K562 (cell line): ENCODE data around the gene ZNF83. TPM values are rescaled to one million over a fixed set of nuclear protein-coding genes. Genes with fewer than 3 reads are reported as not detected.
A peak's percentile ranks its signal among the peaks of the same experiment; 100 is the strongest.

ENCODE experiments used
- ATAC-seq: fragments of 200-7000 bp; cut with Tn5 transposase; 3 replicates; pipeline ENCODE4 v1.9.1; 2020; ENCODE audit warnings: moderate library complexity
- BruUV-seq: library from RNA; stranded (reverse); fragments of 400-500 nt; replicated peaks from 2 replicates; lab custom pipeline; 2021; lab: Mats Ljungman, UMichigan
- CTCF ChIA-PET: fragments of 300-600 bp; formaldehyde crosslinking; extraction: SDS; loops from one replicate; lab custom pipeline; 2021; ENCODE audit warnings: low intra/inter-chr PET ratio; lab: Yijun Ruan, JAX
- POLR2A ChIA-PET: fragments of 300-600, 350-650 bp; sonication (Branson Sonifier 250); formaldehyde crosslinking; extraction: SDS; loops from one replicate; lab custom pipeline; 2021; ENCODE audit warnings: antibody characterized with exemption, inconsistent platforms; lab: Yijun Ruan, JAX
- DNase-seq, 4 experiments: peaks; one replicate each; pipeline versions ENCODE4 v3.0.0 to v3.0.0-alpha.2; 2011 to 2018; ENCODE audit warnings: low spot score in 3 of 4, mixed read lengths in 3 of 4; ENCODE audit errors: extremely low read depth in 1 of 4
- FAIRE-seq: peaks from 2 replicates; lab custom pipeline; 2011; peaks lifted over from hg19 to GRCh38; lab: Jason Lieb, UNC
- H2AFZ ChIP-seq: 2 replicates; pipeline ENCODE4 v1.6.0; 2011; ENCODE audit warnings: low read depth, low read length, control low read depth, inconsistent platforms
- H3K27ac ChIP-seq: fragments of 200-600 bp; 3 replicates; pipeline ENCODE4 v1.8.0; 2011; ENCODE audit warnings: low read depth, mild to moderate bottlenecking, control low read depth, inconsistent platforms, low read length, moderate library complexity, mixed read lengths; ENCODE audit errors: extremely low read depth
- H3K27me3 ChIP-seq, 2 experiments: fragments of 300-600 bp in 1 of 2; 2 replicates in 1 of 2; 3 replicates in 1 of 2; pipeline versions ENCODE4 v1.6.0 to v1.8.0; 2011; ENCODE audit warnings: inconsistent platforms in 2 of 2, low read length in 2 of 2, mild to moderate bottlenecking in 1 of 2, mixed read lengths in 1 of 2, moderate library complexity in 1 of 2; ENCODE audit not compliant: control insufficient read depth in 2 of 2, insufficient read depth in 2 of 2
- H3K36me3 ChIP-seq: fragments of 300-600 bp; 3 replicates; pipeline ENCODE4 v1.8.0; 2011; ENCODE audit warnings: mild to moderate bottlenecking, low read length, inconsistent platforms; ENCODE audit not compliant: control insufficient read depth, insufficient read depth
- H3K4me1 ChIP-seq, 2 experiments: fragments of 200-600 bp in 1 of 2; replicated peaks in 1 of 2; 2 replicates in 1 of 2; 3 replicates in 1 of 2; pipeline versions ENCODE4 v1.5.1 to v1.8.0; 2011; ENCODE audit warnings: inconsistent platforms in 2 of 2, low read length in 2 of 2, mild to moderate bottlenecking in 1 of 2, mixed read lengths in 1 of 2, moderate library complexity in 1 of 2; ENCODE audit not compliant: control insufficient read depth in 2 of 2, insufficient read depth in 2 of 2
- H3K4me2 ChIP-seq: 2 replicates; pipeline ENCODE4 v1.6.1; 2011; ENCODE audit warnings: low read length, control low read depth, inconsistent platforms, mixed read lengths; ENCODE audit not compliant: insufficient read depth
- H3K4me3 ChIP-seq: fragments of 200-600 bp; sonication (generic), shearing (Covaris generic); 2 replicates; pipeline ENCODE4 v1.5.1; 2016; ENCODE audit warnings: control low read depth, inconsistent platforms
- H3K79me2 ChIP-seq: fragments of 200-600 bp; 3 replicates; pipeline ENCODE4 v1.8.0; 2011; ENCODE audit warnings: low read length, inconsistent platforms; ENCODE audit not compliant: control insufficient read depth, insufficient read depth
- H3K9ac ChIP-seq, 2 experiments: 2 replicates each; pipeline versions ENCODE4 v1.6.0 to v1.6.1; 2011; ENCODE audit warnings: low read depth in 2 of 2, low read length in 2 of 2, control low read depth in 1 of 2, inconsistent platforms in 1 of 2, mild to moderate bottlenecking in 1 of 2, mixed read lengths in 1 of 2; ENCODE audit not compliant: insufficient read depth in 1 of 2
- H3K9me1 ChIP-seq: one replicate; pipeline ENCODE4 v1.6.0; 2011; ENCODE audit warnings: inconsistent platforms, mild to moderate bottlenecking, low read length, moderate library complexity; ENCODE audit not compliant: control insufficient read depth, insufficient read depth
- H3K9me3 ChIP-seq: replicated peaks from 2 replicates; pipeline ENCODE4 v1.5.1; 2011; ENCODE audit warnings: low read depth, low read length, inconsistent platforms; ENCODE audit not compliant: control insufficient read depth, insufficient read depth
- H4K20me1 ChIP-seq: replicated peaks from 2 replicates; pipeline ENCODE4 v1.6.1; 2011; ENCODE audit warnings: low read length, inconsistent platforms, mixed read lengths; ENCODE audit not compliant: control insufficient read depth, insufficient read depth
- POLR2G ChIP-seq: fragments of 200-400 bp; formaldehyde crosslinking; IDR thresholded peaks from 2 replicates; pipeline ENCODE4 v1.6.1; 2017; ENCODE audit warnings: low read depth, mild to moderate bottlenecking, antibody characterized with exemption, low read length, moderate library complexity
- WGBS: fragments of 100-300 bp; shearing (Covaris generic); methylation state at CpG from one replicate; pipeline ENCODE4 v1.1.6; 2016; ENCODE audit warnings: low coverage, mixed read lengths; ENCODE audit not compliant: insufficient coverage; ENCODE audit errors: missing lambda C conversion rate; 5-methylcytosine and 5-hydroxymethylcytosine counted together
- in situ Hi-C: fragments of 300-500 bp; cut with MboI; formaldehyde crosslinking; loops from 4 replicates; pipeline ENCODE4 v1.15.0; 2018; ENCODE audit warnings: inconsistent platforms, mixed read lengths
- intact Hi-C: fragments of 100-400 bp; cut with micrococcal nuclease; formaldehyde crosslinking; loops from 2 replicates; pipeline ENCODE4 v1.14.2; 2022
- polyA plus RNA-seq, 8 experiments: library from polyadenylated mRNA; depleted of rRNA in 4 of 8; stranded (reverse) in 5 of 8; unstranded in 3 of 8; fragments of >200 nt; fragmentation: Nextera tagmentation in 2 of 8; fragmentation: Illumina TruSeq in 1 of 8; extraction: Ambion mirVana in 2 of 8; extraction: Trizol in 1 of 8; gene quantifications; 2 replicates each; pipeline versions ENCODE4 v1.2.1 to v1.2.3, GENCODE V29; 2011 to 2014; ENCODE audit warnings: inconsistent platforms in 1 of 8, missing spikeins in 1 of 8
- total RNA-seq, 7 experiments: library from RNA; depleted of rRNA in 6 of 7; stranded (reverse); fragments of >200 nt in 6 of 7; fragmentation: Illumina TruSeq in 2 of 7; extraction: Trizol in 2 of 7; gene quantifications; 2 replicates each; pipeline versions ENCODE4 v1.2.1 to v1.2.3, GENCODE V29; 2011 to 2021; ENCODE audit warnings: low replicate concordance in 1 of 7
- TF ChIP-seq, protein P1 (sequence below): sonication (generic); formaldehyde crosslinking; IDR thresholded peaks from 2 replicates; pipeline ENCODE4 v1.8.0; 2022; ENCODE audit warnings: mild to moderate bottlenecking, missing genetic modification reagents, borderline replicate concordance

The ZNF83 gene
- total and polyA plus RNA-seq, 9 of the 15 experiments (the other 6 are each of a cell fraction or from before 2014, with no cell fraction given), result 18.6 to 74.3 (median 51.9) TPM

DNA sequence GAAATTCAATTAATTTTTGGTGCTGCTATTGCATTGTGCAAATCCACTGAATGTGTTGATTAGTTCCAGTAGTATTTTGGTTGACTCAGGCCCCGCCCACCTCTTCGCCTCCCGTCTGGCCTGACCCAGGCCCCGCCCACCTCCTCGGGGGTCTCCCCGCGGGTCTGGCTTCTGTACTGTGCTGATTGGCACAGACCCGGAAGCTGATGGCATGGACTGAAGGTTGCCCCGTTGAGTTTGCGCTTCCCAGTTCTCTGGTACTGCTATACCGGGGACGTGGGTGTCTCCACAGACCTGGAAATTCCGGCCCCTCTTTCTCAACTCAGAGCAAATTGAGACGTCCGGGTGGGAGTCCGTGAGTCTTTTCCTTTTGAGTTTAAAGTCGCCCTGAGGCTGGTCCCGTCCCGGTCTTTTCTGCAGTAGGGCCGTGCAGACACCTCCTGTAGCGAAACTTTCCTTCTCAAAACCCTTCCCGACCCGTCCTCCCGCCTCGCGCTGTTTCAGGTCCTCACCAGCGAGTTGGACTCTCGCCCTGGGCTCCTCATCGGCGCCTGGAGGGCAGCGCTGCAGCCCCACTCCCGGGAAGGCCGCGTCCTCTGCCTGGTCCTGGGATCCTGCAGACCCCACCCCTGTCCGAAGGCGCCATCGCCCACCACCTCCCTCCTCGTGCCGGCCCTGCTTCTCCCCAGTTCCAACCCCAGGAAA, 53.3 kb downstream of the ZNF83 start:
- Histone ChIP-seq H3K27me3 (no peaks in the 10 kb centered on the region), H3K4me1 (no peaks in the 10 kb centered on the region; a peak in 1 of 5 replicates), H3K4me2 (no peak overlapping the region), H3K4me3 (no peak overlapping the region), H3K9me1 (no peaks in the 10 kb centered on the region), H2AFZ (no peak overlapping the region), H3K36me3 (peaks cover 32% of the 10 kb centered on the region), H3K9me3 (peaks cover 20% of the 10 kb centered on the region), H4K20me1 (no peaks in the 10 kb centered on the region), H3K27ac (no peak overlapping the region), H3K9ac (no peak overlapping the region), H3K79me2 (no peaks in the 10 kb centered on the region)
- WGBS, result 90% methylated on average over 25 of the region's 39 CpGs
- ATAC-seq (no peak), FAIRE-seq (no peak), DNase-seq (no peak)
- peak; percentile 34; the same call in 1 of the 2 replicates for TF ChIP-seq POLR2G
- TF ChIP-seq, protein P1, sequence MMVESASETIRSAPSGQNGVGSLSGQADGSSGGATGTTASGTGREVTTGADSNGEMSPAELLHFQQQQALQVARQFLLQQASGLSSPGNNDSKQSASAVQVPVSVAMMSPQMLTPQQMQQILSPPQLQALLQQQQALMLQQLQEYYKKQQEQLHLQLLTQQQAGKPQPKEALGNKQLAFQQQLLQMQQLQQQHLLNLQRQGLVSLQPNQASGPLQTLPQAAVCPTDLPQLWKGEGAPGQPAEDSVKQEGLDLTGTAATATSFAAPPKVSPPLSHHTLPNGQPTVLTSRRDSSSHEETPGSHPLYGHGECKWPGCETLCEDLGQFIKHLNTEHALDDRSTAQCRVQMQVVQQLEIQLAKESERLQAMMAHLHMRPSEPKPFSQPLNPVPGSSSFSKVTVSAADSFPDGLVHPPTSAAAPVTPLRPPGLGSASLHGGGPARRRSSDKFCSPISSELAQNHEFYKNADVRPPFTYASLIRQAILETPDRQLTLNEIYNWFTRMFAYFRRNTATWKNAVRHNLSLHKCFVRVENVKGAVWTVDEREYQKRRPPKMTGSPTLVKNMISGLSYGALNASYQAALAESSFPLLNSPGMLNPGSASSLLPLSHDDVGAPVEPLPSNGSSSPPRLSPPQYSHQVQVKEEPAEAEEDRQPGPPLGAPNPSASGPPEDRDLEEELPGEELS (CRISPR knock-in tag), result no peak
- ChIA-PET CTCF (no interaction called here), POLR2A (no interaction called here)
- intact Hi-C loops, result no loop called here
- in situ Hi-C loops, result no loop called here
- BruUV-seq, result no TSS peak
